ENCODE results near the gene HAPSTR1.

HAPSTR1 gene

DNA sequence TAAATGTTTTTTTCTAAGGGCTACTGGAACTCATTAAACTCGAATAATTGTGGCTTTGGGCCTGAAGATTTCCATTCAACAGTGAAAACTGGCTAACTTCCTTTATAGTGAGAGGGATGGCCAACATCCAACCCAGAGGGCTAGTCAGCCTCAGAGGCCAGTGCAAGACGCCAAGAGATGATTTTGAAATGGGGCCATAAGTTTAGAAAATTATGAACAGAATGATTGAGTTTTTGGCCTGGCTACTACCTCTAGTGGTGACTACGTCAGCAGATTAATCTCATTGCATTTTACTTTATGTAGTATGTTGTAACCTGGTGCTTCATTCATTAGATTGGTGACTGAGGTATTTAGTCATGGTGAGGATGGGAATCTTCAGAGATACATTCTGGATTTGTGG lies 28.4 kb downstream of the HAPSTR1 start:
- H3K79me1 ChIP-seq (replicated peaks; ENCODE audit: low read length, poor library complexity, severe bottlenecking): peaks cover 7% of the 10 kb centered on the region
- WGBS: 96% methylated on average over 3 of the region's 3 CpGs

DNA sequence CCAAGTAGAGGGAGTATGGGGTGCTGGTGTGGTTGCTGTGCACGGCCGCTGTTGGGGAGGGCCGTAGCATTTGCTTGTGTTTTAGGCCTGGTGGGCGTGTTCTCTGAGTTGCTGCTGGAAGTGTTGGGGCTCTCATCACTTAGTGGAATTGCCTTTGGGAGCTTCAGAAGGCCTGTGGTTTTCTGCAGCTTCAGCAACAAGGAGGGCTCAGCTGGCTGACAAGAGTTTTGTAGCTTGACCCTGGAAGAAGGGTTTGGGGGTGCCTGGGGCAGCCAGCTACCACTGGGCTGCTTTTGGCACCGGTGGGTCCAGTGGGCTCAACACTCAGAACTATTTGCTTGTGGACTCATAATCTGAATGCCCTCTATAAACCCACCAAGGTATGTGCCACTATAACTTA lies 30.9 kb downstream of the HAPSTR1 start:
- H3K36me3 ChIP-seq (ENCODE audit: control insufficient read depth in 1 of 2, insufficient read depth in 2 of 2, low read depth in 1 of 2, low read length in 2 of 2): peaks cover 36 to 69% of the 10 kb centered on the region in 2 experiments
- 99% methylated on average over 5 of the region's 5 CpGs for WGBS

More for the DNA sequence above, 28.4 kb downstream of the HAPSTR1 start:
- Histone ChIP-seq H2BK5ac (ENCODE audit: low read depth, low read length, poor library complexity, severe bottlenecking) (no peak overlapping the region), H3K9ac (ENCODE audit: low read length) (peak overlapping the region; percentile 50), H3K4ac (ENCODE audit: low read depth in 1 of 2, low read length in 2 of 2) (no peak overlapping the region), H2BK15ac (ENCODE audit: low read depth, poor library complexity, severe bottlenecking) (no peak overlapping the region), H3K36me3 (ENCODE audit: control insufficient read depth in 1 of 2, insufficient read depth in 2 of 2, low read depth in 1 of 2, low read length in 2 of 2) (peaks cover 29 to 79% of the 10 kb centered on the region in 2 experiments), H3K14ac (ENCODE audit: low read length in 2 of 2) (no peak overlapping the region), H3K27ac (ENCODE audit: low read length, poor library complexity, severe bottlenecking) (no peak overlapping the region), H3K27me3 (ENCODE audit: control insufficient read depth in 1 of 2, insufficient read depth in 1 of 2, low read length in 2 of 2) (no peaks in the 10 kb centered on the region), H3K4me3 (ENCODE audit: insufficient read depth in 1 of 2, low read depth in 1 of 2, low read length in 2 of 2) (no peak overlapping the region), H3K4me1 (ENCODE audit: control insufficient read depth, insufficient read depth, low read depth, low read length) (peaks cover 11% of the 10 kb centered on the region), H3K18ac (ENCODE audit: low read depth in 1 of 2, low read length in 2 of 2) (no peak overlapping the region), H2AK5ac (ENCODE audit: low read length, severe bottlenecking) (no peak overlapping the region), H2AFZ (ENCODE audit: low read depth, low read length) (no peak overlapping the region), H3K23ac (ENCODE audit: low read length in 2 of 2) (no peak overlapping the region), H3K4me2 (ENCODE audit: low read length, poor library complexity, severe bottlenecking) (no peak overlapping the region), H4K91ac (ENCODE audit: low read length) (no peak overlapping the region), H4K8ac (ENCODE audit: low read length) (no peak overlapping the region), H2BK12ac (ENCODE audit: low read length in 2 of 2) (no peak overlapping the region), H3K9me3 (ENCODE audit: control insufficient read depth, low read length) (no peaks in the 10 kb centered on the region), H2BK120ac (ENCODE audit: low read depth, low read length) (no peak overlapping the region)
- no peak for DNase-seq

DNA sequence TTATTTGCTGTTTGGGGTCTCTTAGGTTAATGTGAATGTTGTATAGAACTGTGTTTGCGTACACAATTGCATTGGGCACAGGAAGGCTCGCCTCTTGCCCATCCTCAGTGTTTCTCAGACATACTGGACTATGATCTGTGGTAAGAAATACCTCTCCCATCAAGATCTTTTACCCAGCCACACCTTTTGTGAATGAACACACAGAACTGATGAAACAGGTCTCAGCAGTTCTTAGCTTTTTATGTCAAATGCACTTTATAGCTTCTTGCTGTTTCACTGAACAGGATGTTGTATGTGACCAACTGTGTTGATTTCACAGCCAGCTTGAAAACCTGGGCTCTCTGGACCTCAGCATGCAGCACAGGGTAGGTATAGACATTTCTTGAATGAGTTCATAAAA lies 31.5 kb downstream of the HAPSTR1 start:
- Histone ChIP-seq H2BK120ac (ENCODE audit: low read depth, low read length) (no peak overlapping the region), H3K4me3 (ENCODE audit: insufficient read depth in 1 of 2, low read depth in 1 of 2, low read length in 2 of 2) (no peak overlapping the region), H2AFZ (ENCODE audit: low read depth, low read length) (no peak overlapping the region), H3K79me1 (replicated peaks; ENCODE audit: low read length, poor library complexity, severe bottlenecking) (peaks cover 18% of the 10 kb centered on the region), H3K23ac (ENCODE audit: low read length in 2 of 2) (no peak overlapping the region), H2BK12ac (ENCODE audit: low read length in 2 of 2) (no peak overlapping the region), H3K9me3 (ENCODE audit: control insufficient read depth, low read length) (no peaks in the 10 kb centered on the region), H3K4me2 (ENCODE audit: low read length, poor library complexity, severe bottlenecking) (no peak overlapping the region), H3K36me3 (ENCODE audit: control insufficient read depth in 1 of 2, insufficient read depth in 2 of 2, low read depth in 1 of 2, low read length in 2 of 2) (peaks cover 36 to 63% of the 10 kb centered on the region in 2 experiments), H4K91ac (ENCODE audit: low read length) (no peak overlapping the region), H3K4ac (ENCODE audit: low read depth in 1 of 2, low read length in 2 of 2) (no peak overlapping the region), H3K27ac (ENCODE audit: low read length, poor library complexity, severe bottlenecking) (no peak overlapping the region), H3K18ac (ENCODE audit: low read depth in 1 of 2, low read length in 2 of 2) (no peak overlapping the region), H2AK5ac (ENCODE audit: low read length, severe bottlenecking) (no peak overlapping the region), H3K4me1 (ENCODE audit: control insufficient read depth, insufficient read depth, low read depth, low read length) (peaks cover 18% of the 10 kb centered on the region), H2BK15ac (ENCODE audit: low read depth, poor library complexity, severe bottlenecking) (no peak overlapping the region), H3K27me3 (ENCODE audit: control insufficient read depth in 1 of 2, insufficient read depth in 1 of 2, low read length in 2 of 2) (no peaks in the 10 kb centered on the region), H3K9ac (ENCODE audit: low read length) (no peak overlapping the region), H3K14ac (ENCODE audit: low read length in 2 of 2) (no peak overlapping the region), H2BK5ac (ENCODE audit: low read depth, low read length, poor library complexity, severe bottlenecking) (no peak overlapping the region), H4K8ac (ENCODE audit: low read length) (no peak overlapping the region)
- DNase-seq: no peak
- 94% methylated on average over 2 of the region's 2 CpGs for WGBS

More for the DNA sequence above, 30.9 kb downstream of the HAPSTR1 start:
- Histone ChIP-seq H2BK15ac (ENCODE audit: low read depth, poor library complexity, severe bottlenecking) (no peak overlapping the region), H3K4me1 (ENCODE audit: control insufficient read depth, insufficient read depth, low read depth, low read length) (peaks cover 12% of the 10 kb centered on the region), H3K9me3 (ENCODE audit: control insufficient read depth, low read length) (no peaks in the 10 kb centered on the region), H3K4me2 (ENCODE audit: low read length, poor library complexity, severe bottlenecking) (no peak overlapping the region), H3K27ac (ENCODE audit: low read length, poor library complexity, severe bottlenecking) (no peak overlapping the region), H3K79me1 (replicated peaks; ENCODE audit: low read length, poor library complexity, severe bottlenecking) (peaks cover 13% of the 10 kb centered on the region), H4K91ac (ENCODE audit: low read length) (no peak overlapping the region), H3K4me3 (ENCODE audit: insufficient read depth in 1 of 2, low read depth in 1 of 2, low read length in 2 of 2) (no peak overlapping the region), H3K27me3 (ENCODE audit: control insufficient read depth in 1 of 2, insufficient read depth in 1 of 2, low read length in 2 of 2) (no peaks in the 10 kb centered on the region), H2BK12ac (ENCODE audit: low read length in 2 of 2) (no peak overlapping the region), H2BK5ac (ENCODE audit: low read depth, low read length, poor library complexity, severe bottlenecking) (no peak overlapping the region), H2BK120ac (ENCODE audit: low read depth, low read length) (no peak overlapping the region), H2AFZ (ENCODE audit: low read depth, low read length) (no peak overlapping the region), H3K23ac (ENCODE audit: low read length in 2 of 2) (no peak overlapping the region), H3K18ac (ENCODE audit: low read depth in 1 of 2, low read length in 2 of 2) (no peak overlapping the region), H3K9ac (ENCODE audit: low read length) (no peak overlapping the region), H4K8ac (ENCODE audit: low read length) (no peak overlapping the region), H3K4ac (ENCODE audit: low read depth in 1 of 2, low read length in 2 of 2) (no peak overlapping the region), H3K14ac (ENCODE audit: low read length in 2 of 2) (no peak overlapping the region), H2AK5ac (ENCODE audit: low read length, severe bottlenecking) (no peak overlapping the region)
- DNase-seq: no peak

DNA sequence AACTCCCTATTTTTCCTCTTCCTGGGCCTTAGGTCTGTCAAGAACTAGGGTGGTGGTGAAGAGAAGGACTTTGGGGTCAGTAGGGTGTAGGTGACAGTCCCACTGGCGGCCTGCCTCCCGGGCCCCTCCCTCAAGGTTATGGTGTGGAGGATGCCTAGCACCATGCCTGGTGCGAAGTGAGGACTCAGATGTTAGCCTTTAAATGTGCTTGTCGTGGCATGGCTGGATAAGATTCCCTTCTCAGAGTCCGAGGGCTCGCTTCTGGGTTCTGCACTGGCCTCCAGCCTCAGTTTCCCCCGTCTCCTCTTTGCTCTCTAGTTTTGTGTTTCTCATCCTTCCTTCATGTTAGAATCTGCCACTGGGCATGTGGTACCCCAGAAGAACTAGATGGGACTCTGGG lies 32.0 kb downstream of the HAPSTR1 start:
- peaks cover 36 to 59% of the 10 kb centered on the region in 2 experiments for H3K36me3 ChIP-seq (ENCODE audit: control insufficient read depth in 1 of 2, insufficient read depth in 2 of 2, low read depth in 1 of 2, low read length in 2 of 2)

More for the DNA sequence above, 32.0 kb downstream of the HAPSTR1 start:
- no peak overlapping the region for H2BK120ac ChIP-seq (ENCODE audit: low read depth, low read length)
- no peak overlapping the region for H3K18ac ChIP-seq (ENCODE audit: low read depth in 1 of 2, low read length in 2 of 2)
- H2BK12ac ChIP-seq (ENCODE audit: low read length in 2 of 2): no peak overlapping the region
- H3K4ac ChIP-seq (ENCODE audit: low read depth in 1 of 2, low read length in 2 of 2): no peak overlapping the region
- peaks cover 22% of the 10 kb centered on the region for H3K79me1 ChIP-seq (replicated peaks; ENCODE audit: low read length, poor library complexity, severe bottlenecking)
- H2AFZ ChIP-seq (ENCODE audit: low read depth, low read length): no peak overlapping the region
- H2AK5ac ChIP-seq (ENCODE audit: low read length, severe bottlenecking): no peak overlapping the region
- no peak overlapping the region for H4K91ac ChIP-seq (ENCODE audit: low read length)
- WGBS: 95% methylated on average over 7 of the region's 7 CpGs
- H3K4me1 ChIP-seq (ENCODE audit: control insufficient read depth, insufficient read depth, low read depth, low read length): peaks cover 20% of the 10 kb centered on the region
- no peak for DNase-seq
- H4K8ac ChIP-seq (ENCODE audit: low read length): no peak overlapping the region
- no peak overlapping the region for H3K23ac ChIP-seq (ENCODE audit: low read length in 2 of 2)
- no peak overlapping the region for H2BK5ac ChIP-seq (ENCODE audit: low read depth, low read length, poor library complexity, severe bottlenecking)
- H3K9me3 ChIP-seq (ENCODE audit: control insufficient read depth, low read length): no peaks in the 10 kb centered on the region
- no peak overlapping the region for H3K27ac ChIP-seq (ENCODE audit: low read length, poor library complexity, severe bottlenecking)
- H2BK15ac ChIP-seq (ENCODE audit: low read depth, poor library complexity, severe bottlenecking): no peak overlapping the region
- no peak overlapping the region for H3K4me2 ChIP-seq (ENCODE audit: low read length, poor library complexity, severe bottlenecking)
- no peak overlapping the region for H3K9ac ChIP-seq (ENCODE audit: low read length)
- H3K27me3 ChIP-seq (ENCODE audit: control insufficient read depth in 1 of 2, insufficient read depth in 1 of 2, low read length in 2 of 2): no peaks in the 10 kb centered on the region
- H3K14ac ChIP-seq (ENCODE audit: low read length in 2 of 2): no peak overlapping the region
- no peak overlapping the region for H3K4me3 ChIP-seq (ENCODE audit: insufficient read depth in 1 of 2, low read depth in 1 of 2, low read length in 2 of 2)
